GM18526 (cell line): Measurements from ENCODE around the gene ATG101.

Source experiments
- POLR2A ChIP-seq: IDR thresholded peaks from 3 replicates; pipeline ENCODE4 v1.6.1; 2011; ENCODE audit not compliant: insufficient read length; ENCODE audit errors: extremely low read depth

ATG101 gene

DNA sequence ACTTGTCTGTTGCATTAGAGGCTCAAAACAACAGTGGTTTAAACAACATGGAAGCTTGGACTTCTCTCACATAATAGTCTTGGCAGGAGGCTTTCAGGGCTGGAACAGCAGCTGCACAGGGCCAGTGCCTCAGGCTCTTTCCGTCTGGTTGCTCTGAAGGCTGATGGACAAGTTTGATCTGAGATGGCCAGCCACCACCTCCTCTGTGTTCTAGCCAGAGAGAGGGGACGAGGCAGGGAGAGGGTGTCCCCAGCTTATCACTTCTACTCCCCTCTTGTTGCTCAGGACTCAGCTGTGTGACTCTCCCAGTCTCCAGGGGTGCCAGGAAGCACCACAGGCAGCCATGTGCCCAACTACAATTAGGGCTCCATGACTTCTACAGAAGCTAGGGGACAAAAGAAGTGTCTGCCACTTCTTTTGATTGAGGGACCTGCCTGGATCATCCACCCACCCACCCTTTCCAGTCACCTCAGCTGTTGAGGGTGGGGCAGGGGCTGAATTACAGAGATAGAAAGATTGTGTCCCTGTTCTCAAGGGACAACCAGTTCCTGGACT, 56.3 kb downstream of the ATG101 start:
- TF ChIP-seq POLR2A, result no peak
